Dedifferentiated amniotic fluid mesenchymal stem cell (primary cell): ENCODE data around the gene DEPDC5.

Experiments used
- DNase-seq: peaks from one replicate; pipeline ENCODE4 v3.0.0-alpha.2; 2016; ENCODE audit errors: extremely low spot score

Gene DEPDC5

GRCh38 chr22:31895411-31896123 lies 141.7 kb downstream of the DEPDC5 start:
- DNase-seq = no peak

- DNase-seq = no peak
These were observed 142.7 kb downstream of the DEPDC5 start for GRCh38 chr22:31896472-31896871.

GRCh38 chr22:31897842-31898805 lies 144.3 kb downstream of the DEPDC5 start:
- DNase-seq = no peak

- no peak for DNase-seq
These were observed 145.1 kb downstream of the DEPDC5 start for GRCh38 chr22:31898926-31899325.

GRCh38 chr22:31899669-31900068 lies 145.8 kb downstream of the DEPDC5 start:
- no peak for DNase-seq

- no peak for DNase-seq
These were observed 147.7 kb downstream of the DEPDC5 start for GRCh38 chr22:31901388-31902137.

- no peak for DNase-seq
These were observed 150.8 kb downstream of the DEPDC5 start for GRCh38 chr22:31904651-31905050.

GRCh38 chr22:31905356-31905755 lies 151.5 kb downstream of the DEPDC5 start:
- DNase-seq = no peak

GRCh38 chr22:31906086-31906485 lies 152.3 kb downstream of the DEPDC5 start:
- DNase-seq = no peak

- DNase-seq = no peak
These were observed 152.8 kb downstream of the DEPDC5 start for GRCh38 chr22:31906569-31906968.

GRCh38 chr22:31909977-31910376 lies 156.2 kb downstream of the DEPDC5 start:
- no peak for DNase-seq

GRCh38 chr22:31911565-31912406 lies 158.0 kb downstream of the DEPDC5 start:
- no peak for DNase-seq

- DNase-seq = no peak
These were observed 158.6 kb downstream of the DEPDC5 start for GRCh38 chr22:31912407-31912743.

- DNase-seq = no peak
These were observed 161.8 kb downstream of the DEPDC5 start for GRCh38 chr22:31915586-31915985.

GRCh38 chr22:31917227-31917921 lies 163.6 kb downstream of the DEPDC5 start:
- no peak for DNase-seq

GRCh38 chr22:31919730-31920129 lies 165.9 kb downstream of the DEPDC5 start:
- DNase-seq = no peak

GRCh38 chr22:31920306-31920705 lies 166.5 kb downstream of the DEPDC5 start:
- DNase-seq = no peak

- no peak for DNase-seq
These were observed 167.3 kb downstream of the DEPDC5 start for GRCh38 chr22:31921106-31921505.

GRCh38 chr22:31922534-31922933 lies 168.7 kb downstream of the DEPDC5 start:
- DNase-seq = no peak

GRCh38 chr22:31923136-31923535 lies 169.3 kb downstream of the DEPDC5 start:
- no peak for DNase-seq

- no peak for DNase-seq
These were observed 169.9 kb downstream of the DEPDC5 start for GRCh38 chr22:31923747-31924146.
